Activated naive CD4-positive, alpha-beta T cell treated with anti-CD3 and anti-CD28 coated beads, Interleukin-2, amount 50 U/mL, for 24 hours (primary cell): Measurements from ENCODE around the gene ARL5A.

Experiments
- H3K27ac Mint-ChIP-seq: one replicate; pipeline ENCODE4 v1.8.0; 2021; ENCODE audit warnings: mild to moderate bottlenecking, mixed read lengths
- H3K27me3 Mint-ChIP-seq: one replicate; pipeline ENCODE4 v1.8.0; 2021; ENCODE audit warnings: mixed read lengths
- H3K36me3 Mint-ChIP-seq: one replicate; pipeline ENCODE4 v1.8.0; 2021; ENCODE audit warnings: mixed read lengths
- H3K4me1 Mint-ChIP-seq: one replicate; pipeline ENCODE4 v1.8.0; 2021; ENCODE audit warnings: mixed read lengths
- H3K4me3 Mint-ChIP-seq: one replicate; pipeline ENCODE4 v1.8.0; 2021; ENCODE audit warnings: mild to moderate bottlenecking, mixed read lengths
- H3K9me3 Mint-ChIP-seq: one replicate; pipeline ENCODE4 v1.8.0; 2021; ENCODE audit warnings: mixed read lengths

The ARL5A gene

DNA sequence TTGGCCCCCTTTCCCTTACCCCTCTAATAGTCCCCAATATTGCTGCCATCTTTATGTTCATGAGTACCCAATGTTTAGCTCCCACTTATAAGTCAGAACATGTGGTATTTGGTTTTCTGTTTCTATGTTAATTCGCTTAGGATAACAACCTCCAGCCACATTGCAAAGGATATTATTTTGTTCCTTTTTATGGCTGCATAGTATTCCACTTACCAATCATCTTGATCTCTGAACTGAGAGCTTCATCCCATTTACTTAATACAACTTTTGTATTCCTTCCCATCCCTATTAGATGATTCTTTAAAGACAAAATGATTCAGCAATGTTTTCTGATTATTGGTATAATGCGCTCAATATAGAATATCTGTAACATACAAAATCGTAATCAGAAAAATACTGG is 36.7 kb downstream of the ARL5A start:
- Mint-ChIP-seq H3K27me3 (no peaks in the 10 kb centered on the region), H3K4me3 (no peak overlapping the region), H3K36me3 (peaks cover 18% of the 10 kb centered on the region), H3K9me3 (no peaks in the 10 kb centered on the region), H3K27ac (no peak overlapping the region), H3K4me1 (no peaks in the 10 kb centered on the region)

DNA sequence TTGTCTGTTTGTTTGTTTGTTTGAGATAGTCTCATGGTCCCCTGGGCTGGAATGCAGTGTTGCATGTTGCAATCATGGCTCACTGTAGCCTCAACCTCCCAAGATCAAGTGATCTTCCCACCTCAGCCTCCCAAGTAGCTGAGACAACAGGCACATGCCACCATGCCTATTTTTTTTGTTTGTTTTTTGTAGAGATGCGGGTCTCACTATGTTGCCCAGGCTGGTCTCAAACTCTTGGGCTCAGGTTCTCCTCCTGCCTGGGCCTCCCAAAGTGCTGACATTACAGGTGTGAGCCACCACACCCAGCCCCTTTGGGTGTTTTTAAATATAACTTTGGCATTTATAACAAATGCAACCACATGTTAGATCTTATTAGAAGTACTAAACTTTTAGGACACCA is 37.5 kb downstream of the ARL5A start:
- Mint-ChIP-seq H3K27me3 (no peaks in the 10 kb centered on the region), H3K9me3 (no peaks in the 10 kb centered on the region), H3K4me3 (no peak overlapping the region), H3K4me1 (no peaks in the 10 kb centered on the region), H3K36me3 (peaks cover 11% of the 10 kb centered on the region), H3K27ac (no peak overlapping the region)

- no peak overlapping the region for H3K4me3 Mint-ChIP-seq
- peaks cover 15% of the 10 kb centered on the region for H3K36me3 Mint-ChIP-seq
- H3K27ac Mint-ChIP-seq = no peak overlapping the region
- H3K9me3 Mint-ChIP-seq = no peaks in the 10 kb centered on the region
- no peaks in the 10 kb centered on the region for H3K27me3 Mint-ChIP-seq
- H3K4me1 Mint-ChIP-seq = no peaks in the 10 kb centered on the region
Observed at GRCh38 chr2:151789055-151789834, 39.0 kb downstream of the ARL5A start.

- no peak overlapping the region for H3K4me3 Mint-ChIP-seq
- H3K4me1 Mint-ChIP-seq = no peaks in the 10 kb centered on the region
- no peak overlapping the region for H3K27ac Mint-ChIP-seq
- H3K27me3 Mint-ChIP-seq = no peaks in the 10 kb centered on the region
- H3K9me3 Mint-ChIP-seq = no peaks in the 10 kb centered on the region
- peaks cover 12% of the 10 kb centered on the region for H3K36me3 Mint-ChIP-seq
Observed at GRCh38 chr2:151786483-151786882, 41.7 kb downstream of the ARL5A start.

- H3K27me3 Mint-ChIP-seq = no peaks in the 10 kb centered on the region
- H3K27ac Mint-ChIP-seq = no peak overlapping the region
- H3K4me1 Mint-ChIP-seq = no peaks in the 10 kb centered on the region
- no peak overlapping the region for H3K4me3 Mint-ChIP-seq
- H3K9me3 Mint-ChIP-seq = no peaks in the 10 kb centered on the region
- peaks cover 12% of the 10 kb centered on the region for H3K36me3 Mint-ChIP-seq
Observed at GRCh38 chr2:151786077-151786476, 42.1 kb downstream of the ARL5A start.

GRCh38 chr2:151783133-151783520 is 45.1 kb downstream of the ARL5A start:
- no peak overlapping the region for H3K27ac Mint-ChIP-seq
- H3K4me3 Mint-ChIP-seq = no peak overlapping the region
- H3K4me1 Mint-ChIP-seq = no peaks in the 10 kb centered on the region
- H3K36me3 Mint-ChIP-seq = peaks cover 27% of the 10 kb centered on the region
- no peaks in the 10 kb centered on the region for H3K27me3 Mint-ChIP-seq
- no peaks in the 10 kb centered on the region for H3K9me3 Mint-ChIP-seq

GRCh38 chr2:151782378-151783132 is 45.7 kb downstream of the ARL5A start:
- H3K4me1 Mint-ChIP-seq = no peaks in the 10 kb centered on the region
- H3K27me3 Mint-ChIP-seq = no peaks in the 10 kb centered on the region
- no peak overlapping the region for H3K27ac Mint-ChIP-seq
- no peaks in the 10 kb centered on the region for H3K9me3 Mint-ChIP-seq
- H3K36me3 Mint-ChIP-seq = peaks cover 27% of the 10 kb centered on the region
- H3K4me3 Mint-ChIP-seq = no peak overlapping the region

DNA sequence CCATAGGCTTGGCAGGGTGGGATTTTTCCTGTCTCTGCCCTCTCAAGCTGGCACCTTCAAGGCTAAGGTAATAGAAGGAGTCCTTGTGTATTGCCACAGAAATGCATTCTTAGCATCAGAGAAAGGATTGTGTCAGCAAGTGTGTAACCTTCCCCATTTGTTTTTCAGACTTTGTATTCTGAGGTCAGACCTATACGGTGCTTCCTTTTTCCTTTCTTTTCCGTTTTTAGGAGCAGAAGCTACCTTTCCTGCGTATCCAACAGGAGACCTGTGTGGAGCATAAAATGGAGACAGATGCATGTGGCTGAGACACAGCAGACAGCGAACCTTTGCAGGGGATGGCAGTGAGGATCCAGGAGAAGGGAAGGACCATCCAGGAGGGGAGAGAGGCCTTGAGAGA is 46.6 kb downstream of the ARL5A start:
- Mint-ChIP-seq H3K4me1 (no peaks in the 10 kb centered on the region), H3K36me3 (peaks cover 32% of the 10 kb centered on the region), H3K4me3 (no peak overlapping the region), H3K27ac (no peak overlapping the region), H3K27me3 (no peaks in the 10 kb centered on the region), H3K9me3 (no peaks in the 10 kb centered on the region)

- Mint-ChIP-seq H3K4me3 (no peak overlapping the region), H3K9me3 (no peaks in the 10 kb centered on the region), H3K4me1 (no peaks in the 10 kb centered on the region), H3K36me3 (peaks cover 39% of the 10 kb centered on the region), H3K27ac (no peak overlapping the region), H3K27me3 (no peaks in the 10 kb centered on the region)
Observed at GRCh38 chr2:151780938-151781337, 47.3 kb downstream of the ARL5A start.

DNA sequence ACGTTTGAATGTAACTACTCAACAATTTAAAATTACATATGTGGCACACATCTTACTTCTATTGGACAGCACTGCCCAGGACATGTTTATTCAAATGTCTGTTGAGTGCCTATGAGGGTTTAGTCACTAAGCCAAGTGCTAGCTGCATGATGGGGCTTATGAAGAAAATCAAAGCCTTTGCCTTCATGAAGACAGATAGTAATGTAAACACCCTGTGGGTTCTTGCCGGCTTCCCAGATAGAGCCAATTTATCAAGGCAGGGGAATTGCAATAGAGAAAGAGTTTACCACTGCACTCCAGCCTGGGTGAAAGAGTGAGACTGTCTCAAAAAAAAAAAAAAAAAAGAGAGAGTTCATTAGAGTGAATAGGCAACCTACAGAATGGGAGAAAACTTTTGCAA is 50.3 kb downstream of the ARL5A start:
- H3K27ac Mint-ChIP-seq = peak overlapping the region; percentile 35
- H3K4me3 Mint-ChIP-seq = no peak overlapping the region
- H3K36me3 Mint-ChIP-seq = peaks cover 34% of the 10 kb centered on the region
- peaks cover 7% of the 10 kb centered on the region for H3K4me1 Mint-ChIP-seq
- H3K9me3 Mint-ChIP-seq = no peaks in the 10 kb centered on the region
- no peaks in the 10 kb centered on the region for H3K27me3 Mint-ChIP-seq

DNA sequence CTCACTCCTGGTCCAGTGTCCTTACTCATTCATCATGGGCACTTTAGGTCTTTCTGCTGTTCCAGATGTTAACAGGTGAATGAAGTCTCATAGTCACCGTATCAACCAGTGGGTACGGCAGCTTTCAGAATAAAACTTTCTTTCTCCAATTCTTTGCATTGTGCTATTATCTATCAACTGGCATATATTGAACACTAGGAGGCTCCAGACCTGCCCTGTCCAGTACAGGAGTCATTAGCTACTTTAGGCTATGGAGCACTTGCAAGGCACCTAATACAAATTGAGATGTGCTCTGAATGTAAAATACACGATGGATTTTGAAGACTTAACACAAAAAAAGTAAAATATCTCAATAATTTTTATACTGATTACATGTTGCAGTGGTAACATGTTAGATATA is 50.7 kb downstream of the ARL5A start:
- no peak overlapping the region for H3K27ac Mint-ChIP-seq
- peaks cover 7% of the 10 kb centered on the region for H3K4me1 Mint-ChIP-seq
- peaks cover 33% of the 10 kb centered on the region for H3K36me3 Mint-ChIP-seq
- no peaks in the 10 kb centered on the region for H3K9me3 Mint-ChIP-seq
- H3K27me3 Mint-ChIP-seq = no peaks in the 10 kb centered on the region
- H3K4me3 Mint-ChIP-seq = no peak overlapping the region

- Mint-ChIP-seq H3K27ac (no peak overlapping the region), H3K9me3 (no peaks in the 10 kb centered on the region), H3K4me1 (peaks cover 7% of the 10 kb centered on the region), H3K36me3 (peaks cover 37% of the 10 kb centered on the region), H3K27me3 (no peaks in the 10 kb centered on the region), H3K4me3 (no peak overlapping the region)
Observed at GRCh38 chr2:151776367-151776766, 51.9 kb downstream of the ARL5A start.

- H3K36me3 Mint-ChIP-seq = peaks cover 43% of the 10 kb centered on the region
- no peak overlapping the region for H3K4me3 Mint-ChIP-seq
- H3K4me1 Mint-ChIP-seq = peaks cover 7% of the 10 kb centered on the region
- no peaks in the 10 kb centered on the region for H3K27me3 Mint-ChIP-seq
- no peaks in the 10 kb centered on the region for H3K9me3 Mint-ChIP-seq
- H3K27ac Mint-ChIP-seq = no peak overlapping the region
Observed at GRCh38 chr2:151775057-151775740, 53.0 kb downstream of the ARL5A start.

GRCh38 chr2:151774506-151774905 is 53.7 kb downstream of the ARL5A start:
- H3K4me1 Mint-ChIP-seq = peaks cover 7% of the 10 kb centered on the region

DNA sequence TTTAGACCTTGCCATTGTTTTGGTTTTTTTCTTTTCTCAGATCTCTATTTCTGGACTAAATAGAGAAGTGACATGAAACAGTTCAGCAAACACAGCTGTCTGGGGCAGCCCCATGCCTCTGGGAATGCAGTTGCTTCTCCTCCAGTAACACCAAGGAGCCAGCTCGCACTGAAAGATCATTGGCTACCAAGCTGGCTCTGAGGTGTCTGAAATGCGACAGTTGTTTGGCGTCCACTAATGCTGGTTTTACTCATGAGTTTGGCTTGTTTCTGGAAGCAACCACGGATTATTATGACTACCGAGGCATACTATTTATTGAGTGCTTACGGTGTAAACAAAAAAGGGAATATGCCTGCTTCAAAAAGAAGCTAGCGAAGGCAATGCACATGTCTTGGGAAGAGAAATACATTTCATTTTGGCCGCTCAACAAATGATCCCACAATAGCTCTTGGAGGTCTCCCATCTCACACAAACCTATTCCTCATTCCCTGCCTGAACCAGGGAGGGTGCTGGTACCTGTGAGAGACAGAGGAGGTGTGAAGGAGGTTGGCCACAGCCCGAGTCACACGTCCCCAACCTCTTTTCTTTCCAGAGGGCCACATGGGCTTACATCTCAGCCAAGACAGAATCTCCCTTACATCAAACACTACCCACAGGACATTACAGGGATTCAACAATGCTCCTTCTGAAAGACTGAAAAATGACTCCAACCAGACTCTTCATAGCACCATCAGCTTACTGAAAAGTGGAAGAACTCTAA is 56.4 kb downstream of the ARL5A start:
- no peaks in the 10 kb centered on the region for H3K27me3 Mint-ChIP-seq
- no peaks in the 10 kb centered on the region for H3K9me3 Mint-ChIP-seq
- H3K27ac Mint-ChIP-seq = no peak overlapping the region
- peaks cover 7% of the 10 kb centered on the region for H3K4me1 Mint-ChIP-seq
- peaks cover 21% of the 10 kb centered on the region for H3K36me3 Mint-ChIP-seq
- no peak overlapping the region for H3K4me3 Mint-ChIP-seq

More at GRCh38 chr2:151774506-151774905, 53.7 kb downstream of the ARL5A start:
- H3K36me3 Mint-ChIP-seq = peaks cover 36% of the 10 kb centered on the region
- no peaks in the 10 kb centered on the region for H3K27me3 Mint-ChIP-seq
- no peaks in the 10 kb centered on the region for H3K9me3 Mint-ChIP-seq
- H3K4me3 Mint-ChIP-seq = no peak overlapping the region
- H3K27ac Mint-ChIP-seq = no peak overlapping the region
